ELF-1 (cell line): ENCODE data around the gene LENEP.

Source experiments
- DNase-seq: peaks from one replicate; pipeline ENCODE4 v3.0.0-alpha.2; 2016; ENCODE audit warnings: low read depth, low spot score

LENEP gene

GRCh38 chr1:154998818-154999570, 5.6 kb downstream of the LENEP start:
- peak; percentile 94 for DNase-seq

GRCh38 chr1:154999571-155000410, 6.4 kb downstream of the LENEP start:
- peak; percentile 83 for DNase-seq

- DNase-seq = peak; percentile 60
Measured at GRCh38 chr1:155000411-155000725, 7.0 kb downstream of the LENEP start.

- peak; percentile 97 for DNase-seq
Measured at GRCh38 chr1:155000726-155001424, 7.5 kb downstream of the LENEP start.

GRCh38 chr1:155001425-155001674, 8.0 kb downstream of the LENEP start:
- no peak for DNase-seq

GRCh38 chr1:155001675-155002463, 8.5 kb downstream of the LENEP start:
- peak; percentile 95 for DNase-seq

GRCh38 chr1:155002464-155003226, 9.3 kb downstream of the LENEP start, which contains the start of gene ZBTB7B:
ZBTB7B (plus strand) TSS chr1:155002802; CDS start chr1:155014661, 11,859 bp downstream.
- DNase-seq = peak; percentile 45

GRCh38 chr1:155003227-155003765, 9.9 kb downstream of the LENEP start:
- no peak for DNase-seq

- peak; percentile 36 for DNase-seq
Measured at GRCh38 chr1:155003766-155004351, 10.5 kb downstream of the LENEP start.

GRCh38 chr1:155004352-155005075, 11.1 kb downstream of the LENEP start:
- no peak for DNase-seq

GRCh38 chr1:155005076-155006011, 12.0 kb downstream of the LENEP start:
- DNase-seq = no peak

GRCh38 chr1:155006601-155007101, 13.3 kb downstream of the LENEP start:
- no peak for DNase-seq

GRCh38 chr1:155007251-155007828, 14.0 kb downstream of the LENEP start:
- no peak for DNase-seq

- DNase-seq = no peak
Measured at GRCh38 chr1:155008015-155008941, 14.9 kb downstream of the LENEP start.

GRCh38 chr1:155009221-155009711, 15.9 kb downstream of the LENEP start:
- no peak for DNase-seq

GRCh38 chr1:155009742-155010141, 16.4 kb downstream of the LENEP start:
- DNase-seq = no peak
